ENCODE measurements around the gene GADL1.

GADL1 gene

DNA sequence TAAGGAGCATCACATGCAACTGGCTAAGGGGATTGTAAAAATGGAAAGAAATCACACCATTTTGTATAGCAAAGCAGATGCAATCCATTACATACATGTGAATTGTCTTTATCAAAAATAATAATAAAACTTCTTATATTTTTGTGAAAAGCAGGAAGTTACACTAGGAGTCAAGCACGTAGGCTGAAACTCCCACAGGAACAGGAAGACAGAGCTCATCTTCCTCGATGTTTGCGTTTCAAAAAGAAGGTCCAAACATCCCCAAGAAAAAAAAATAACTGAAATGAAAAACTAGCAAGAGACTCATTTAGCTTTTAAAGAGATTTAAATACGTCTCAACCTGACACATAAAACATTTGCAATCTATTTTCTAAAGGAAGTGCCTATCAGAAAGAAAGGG lies 181.5 kb downstream of the GADL1 start:
- Histone ChIP-seq H3K79me1 (replicated peaks; ENCODE audit: low read length, poor library complexity, severe bottlenecking) (no peaks in the 10 kb centered on the region), H2AFZ (ENCODE audit: low read depth, low read length) (no peak overlapping the region), H3K27me3 (ENCODE audit: control insufficient read depth in 1 of 2, insufficient read depth in 1 of 2, low read length in 2 of 2) (no peaks in the 10 kb centered on the region), H2BK5ac (ENCODE audit: low read depth, low read length, poor library complexity, severe bottlenecking) (no peak overlapping the region), H2AK5ac (ENCODE audit: low read length, severe bottlenecking) (no peak overlapping the region), H3K4me1 (ENCODE audit: control insufficient read depth, insufficient read depth, low read depth, low read length) (peaks cover 1% of the 10 kb centered on the region), H2BK15ac (ENCODE audit: low read depth, poor library complexity, severe bottlenecking) (no peak overlapping the region), H3K9me3 (ENCODE audit: control insufficient read depth, low read length) (no peaks in the 10 kb centered on the region), H3K23ac (ENCODE audit: low read length in 2 of 2) (no peak overlapping the region), H4K91ac (ENCODE audit: low read length) (no peak overlapping the region), H3K36me3 (ENCODE audit: control insufficient read depth in 1 of 2, insufficient read depth in 2 of 2, low read depth in 1 of 2, low read length in 2 of 2) (no peaks in the 10 kb centered on the region), H2BK120ac (ENCODE audit: low read depth, low read length) (no peak overlapping the region), H3K4ac (ENCODE audit: low read depth in 1 of 2, low read length in 2 of 2) (no peak overlapping the region), H3K18ac (ENCODE audit: low read depth in 1 of 2, low read length in 2 of 2) (no peak overlapping the region), H3K27ac (ENCODE audit: low read length, poor library complexity, severe bottlenecking) (no peak overlapping the region), H3K4me2 (ENCODE audit: low read length, poor library complexity, severe bottlenecking) (no peak overlapping the region), H4K8ac (ENCODE audit: low read length) (no peak overlapping the region), H3K4me3 (ENCODE audit: insufficient read depth in 1 of 2, low read depth in 1 of 2, low read length in 2 of 2) (no peak overlapping the region), H3K9ac (ENCODE audit: low read length) (no peak overlapping the region), H2BK12ac (ENCODE audit: low read length in 2 of 2) (no peak overlapping the region), H3K14ac (ENCODE audit: low read length in 2 of 2) (no peak overlapping the region)
- 98% methylated on average over 3 of the region's 4 CpGs for WGBS
- no peak for DNase-seq

- no peak overlapping the region for H3K27ac ChIP-seq (ENCODE audit: low read length, poor library complexity, severe bottlenecking)
- no peak overlapping the region for H4K91ac ChIP-seq (ENCODE audit: low read length)
- H3K18ac ChIP-seq (ENCODE audit: low read depth in 1 of 2, low read length in 2 of 2): no peak overlapping the region
- no peak overlapping the region for H3K4me2 ChIP-seq (ENCODE audit: low read length, poor library complexity, severe bottlenecking)
- peaks cover 1% of the 10 kb centered on the region for H3K4me1 ChIP-seq (ENCODE audit: control insufficient read depth, insufficient read depth, low read depth, low read length)
- no peak overlapping the region for H2BK15ac ChIP-seq (ENCODE audit: low read depth, poor library complexity, severe bottlenecking)
- no peak overlapping the region for H2BK5ac ChIP-seq (ENCODE audit: low read depth, low read length, poor library complexity, severe bottlenecking)
- H3K23ac ChIP-seq (ENCODE audit: low read length in 2 of 2): no peak overlapping the region
- no peak overlapping the region for H3K14ac ChIP-seq (ENCODE audit: low read length in 2 of 2)
- WGBS: 100% methylated on average over 2 of the region's 2 CpGs
- H2AFZ ChIP-seq (ENCODE audit: low read depth, low read length): no peak overlapping the region
- no peaks in the 10 kb centered on the region for H3K36me3 ChIP-seq (ENCODE audit: control insufficient read depth in 1 of 2, insufficient read depth in 2 of 2, low read depth in 1 of 2, low read length in 2 of 2)
- no peak overlapping the region for H3K4ac ChIP-seq (ENCODE audit: low read depth in 1 of 2, low read length in 2 of 2)
- no peak for DNase-seq
- no peak overlapping the region for H2BK120ac ChIP-seq (ENCODE audit: low read depth, low read length)
- H4K8ac ChIP-seq (ENCODE audit: low read length): no peak overlapping the region
- no peak overlapping the region for H3K4me3 ChIP-seq (ENCODE audit: insufficient read depth in 1 of 2, low read depth in 1 of 2, low read length in 2 of 2)
- H3K27me3 ChIP-seq (ENCODE audit: control insufficient read depth in 1 of 2, insufficient read depth in 1 of 2, low read length in 2 of 2): no peaks in the 10 kb centered on the region
- no peak overlapping the region for H2AK5ac ChIP-seq (ENCODE audit: low read length, severe bottlenecking)
- no peaks in the 10 kb centered on the region for H3K79me1 ChIP-seq (replicated peaks; ENCODE audit: low read length, poor library complexity, severe bottlenecking)
- H3K9ac ChIP-seq (ENCODE audit: low read length): no peak overlapping the region
- no peak overlapping the region for H2BK12ac ChIP-seq (ENCODE audit: low read length in 2 of 2)
- H3K9me3 ChIP-seq (ENCODE audit: control insufficient read depth, low read length): no peaks in the 10 kb centered on the region
Observed at GRCh38 chr3:30711867-30712266, 182.6 kb downstream of the GADL1 start.

- H2AK5ac ChIP-seq (ENCODE audit: low read length, severe bottlenecking): no peak overlapping the region
- H3K4ac ChIP-seq (ENCODE audit: low read depth in 1 of 2, low read length in 2 of 2): no peak overlapping the region
- H3K4me2 ChIP-seq (ENCODE audit: low read length, poor library complexity, severe bottlenecking): no peak overlapping the region
- no peaks in the 10 kb centered on the region for H3K9me3 ChIP-seq (ENCODE audit: control insufficient read depth, low read length)
- no peak overlapping the region for H3K23ac ChIP-seq (ENCODE audit: low read length in 2 of 2)
- no peak for DNase-seq
- H4K91ac ChIP-seq (ENCODE audit: low read length): no peak overlapping the region
- no peaks in the 10 kb centered on the region for H3K79me1 ChIP-seq (replicated peaks; ENCODE audit: low read length, poor library complexity, severe bottlenecking)
- H3K36me3 ChIP-seq (ENCODE audit: control insufficient read depth in 1 of 2, insufficient read depth in 2 of 2, low read depth in 1 of 2, low read length in 2 of 2): no peaks in the 10 kb centered on the region
- no peak overlapping the region for H3K4me3 ChIP-seq (ENCODE audit: insufficient read depth in 1 of 2, low read depth in 1 of 2, low read length in 2 of 2)
- no peak overlapping the region for H4K8ac ChIP-seq (ENCODE audit: low read length)
- no peaks in the 10 kb centered on the region for H3K27me3 ChIP-seq (ENCODE audit: control insufficient read depth in 1 of 2, insufficient read depth in 1 of 2, low read length in 2 of 2)
- no peak overlapping the region for H2AFZ ChIP-seq (ENCODE audit: low read depth, low read length)
- no peak overlapping the region for H2BK12ac ChIP-seq (ENCODE audit: low read length in 2 of 2)
- no peak overlapping the region for H2BK15ac ChIP-seq (ENCODE audit: low read depth, poor library complexity, severe bottlenecking)
- H3K9ac ChIP-seq (ENCODE audit: low read length): no peak overlapping the region
- H3K18ac ChIP-seq (ENCODE audit: low read depth in 1 of 2, low read length in 2 of 2): no peak overlapping the region
- H3K14ac ChIP-seq (ENCODE audit: low read length in 2 of 2): no peak overlapping the region
- H3K27ac ChIP-seq (ENCODE audit: low read length, poor library complexity, severe bottlenecking): no peak overlapping the region
- no peak overlapping the region for H2BK5ac ChIP-seq (ENCODE audit: low read depth, low read length, poor library complexity, severe bottlenecking)
- no peak overlapping the region for H2BK120ac ChIP-seq (ENCODE audit: low read depth, low read length)
- peaks cover 1% of the 10 kb centered on the region for H3K4me1 ChIP-seq (ENCODE audit: control insufficient read depth, insufficient read depth, low read depth, low read length)
Observed at GRCh38 chr3:30711151-30711550, 183.3 kb downstream of the GADL1 start.

DNA sequence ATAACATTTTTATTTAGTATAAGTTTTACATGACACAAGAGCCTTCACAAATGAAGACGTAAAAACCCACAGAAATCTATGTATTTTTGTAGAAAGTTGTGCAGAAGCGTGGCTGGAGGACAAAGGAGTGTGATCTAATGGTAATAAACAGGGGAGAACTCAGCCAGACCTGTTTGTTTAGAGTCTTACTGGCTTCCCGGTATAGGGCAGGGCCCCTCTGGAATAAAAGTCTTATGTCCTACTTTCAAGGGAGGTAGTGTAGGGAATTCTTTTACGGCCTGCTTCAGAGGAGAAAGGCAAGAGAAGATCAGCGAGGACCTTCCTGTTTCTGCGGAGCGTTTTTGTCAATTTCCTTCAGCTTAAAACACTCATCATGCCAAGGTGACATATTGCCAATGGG lies 184.4 kb downstream of the GADL1 start:
- H2AFZ ChIP-seq (ENCODE audit: low read depth, low read length): no peak overlapping the region
- H2BK12ac ChIP-seq (ENCODE audit: low read length in 2 of 2): peak overlapping the region in 1 of 2 experiments; percentile 42
- H3K14ac ChIP-seq (ENCODE audit: low read length in 2 of 2): no peak overlapping the region
- no peak overlapping the region for H3K18ac ChIP-seq (ENCODE audit: low read depth in 1 of 2, low read length in 2 of 2)
- H3K27me3 ChIP-seq (ENCODE audit: control insufficient read depth in 1 of 2, insufficient read depth in 1 of 2, low read length in 2 of 2): no peaks in the 10 kb centered on the region
- no peak overlapping the region for H2BK120ac ChIP-seq (ENCODE audit: low read depth, low read length)
- H3K9me3 ChIP-seq (ENCODE audit: control insufficient read depth, low read length): no peaks in the 10 kb centered on the region
- no peaks in the 10 kb centered on the region for H3K36me3 ChIP-seq (ENCODE audit: control insufficient read depth in 1 of 2, insufficient read depth in 2 of 2, low read depth in 1 of 2, low read length in 2 of 2)
- H3K4me1 ChIP-seq (ENCODE audit: control insufficient read depth, insufficient read depth, low read depth, low read length): peaks cover 2% of the 10 kb centered on the region
- 72% methylated on average over 4 of the region's 7 CpGs for WGBS
- no peak for DNase-seq
- no peak overlapping the region for H2AK5ac ChIP-seq (ENCODE audit: low read length, severe bottlenecking)
- no peak overlapping the region for H2BK5ac ChIP-seq (ENCODE audit: low read depth, low read length, poor library complexity, severe bottlenecking)
- H4K91ac ChIP-seq (ENCODE audit: low read length): no peak overlapping the region
- no peak overlapping the region for H3K4me3 ChIP-seq (ENCODE audit: insufficient read depth in 1 of 2, low read depth in 1 of 2, low read length in 2 of 2)
- no peak overlapping the region for H3K9ac ChIP-seq (ENCODE audit: low read length)
- H4K8ac ChIP-seq (ENCODE audit: low read length): no peak overlapping the region
- no peak overlapping the region for H3K23ac ChIP-seq (ENCODE audit: low read length in 2 of 2)
- H3K4ac ChIP-seq (ENCODE audit: low read depth in 1 of 2, low read length in 2 of 2): no peak overlapping the region
- no peaks in the 10 kb centered on the region for H3K79me1 ChIP-seq (replicated peaks; ENCODE audit: low read length, poor library complexity, severe bottlenecking)
- H3K4me2 ChIP-seq (ENCODE audit: low read length, poor library complexity, severe bottlenecking): no peak overlapping the region
- no peak overlapping the region for H3K27ac ChIP-seq (ENCODE audit: low read length, poor library complexity, severe bottlenecking)
- no peak overlapping the region for H2BK15ac ChIP-seq (ENCODE audit: low read depth, poor library complexity, severe bottlenecking)

Data from mesenchymal stem cell (in vitro differentiated cells and primary cell).